Measurements from ENCODE around the gene NCKAP5.

The NCKAP5 gene

GRCh38 chr2:133374781-133375180 is 193.5 kb downstream of the NCKAP5 start:
- POLR2A ChIA-PET = no interaction called here
- TF ChIP-seq SUZ12 (IDR thresholded peaks at IDR 0.05) = no peak
- TF ChIP-seq NFRKB (IDR thresholded peaks at IDR 0.05) = no peak
- no peak for TF ChIP-seq ARNT (IDR thresholded peaks at IDR 0.05)
- no peak for TF ChIP-seq ELF4 (IDR thresholded peaks at IDR 0.05)
- no peak for TF ChIP-seq BHLHE40 (IDR thresholded peaks at IDR 0.05; ENCODE audit: borderline replicate concordance)
- no peak for TF ChIP-seq TARDBP (IDR thresholded peaks at IDR 0.05)
- no peak for TF ChIP-seq FOXA1 (IDR thresholded peaks at IDR 0.05)
- TF ChIP-seq FOXK2 (IDR thresholded peaks at IDR 0.05) = no peak
- TF ChIP-seq CTBP1 (IDR thresholded peaks at IDR 0.05; ENCODE audit: borderline replicate concordance) = no peak
- TF ChIP-seq HDGF (IDR thresholded peaks at IDR 0.05; ENCODE audit: borderline replicate concordance) = no peak
- TF ChIP-seq LEF1 (IDR thresholded peaks at IDR 0.05; ENCODE audit: borderline replicate concordance) = no peak
- no peak for TF ChIP-seq SP1 (IDR thresholded peaks at IDR 0.05)
- TF ChIP-seq L3MBTL2 (conservative IDR thresholded peaks at IDR 0.05) = no peak
- TF ChIP-seq, protein P1, sequence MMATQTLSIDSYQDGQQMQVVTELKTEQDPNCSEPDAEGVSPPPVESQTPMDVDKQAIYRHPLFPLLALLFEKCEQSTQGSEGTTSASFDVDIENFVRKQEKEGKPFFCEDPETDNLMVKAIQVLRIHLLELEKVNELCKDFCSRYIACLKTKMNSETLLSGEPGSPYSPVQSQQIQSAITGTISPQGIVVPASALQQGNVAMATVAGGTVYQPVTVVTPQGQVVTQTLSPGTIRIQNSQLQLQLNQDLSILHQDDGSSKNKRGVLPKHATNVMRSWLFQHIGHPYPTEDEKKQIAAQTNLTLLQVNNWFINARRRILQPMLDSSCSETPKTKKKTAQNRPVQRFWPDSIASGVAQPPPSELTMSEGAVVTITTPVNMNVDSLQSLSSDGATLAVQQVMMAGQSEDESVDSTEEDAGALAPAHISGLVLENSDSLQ (IDR thresholded peaks at IDR 0.05) = no peak
- TF ChIP-seq ZNF384 (IDR thresholded peaks at IDR 0.05) = no peak
- TF ChIP-seq FOXM1 (IDR thresholded peaks at IDR 0.05; ENCODE audit: borderline replicate concordance) = no peak
- CTCF ChIA-PET = no interaction called here
- no peak for DNase-seq (ENCODE audit: extremely low spot score)

GRCh38 chr2:133371286-133371685 is 197.0 kb downstream of the NCKAP5 start:
- ChIA-PET POLR2A (no interaction called here), CTCF (interaction anchor here (1.0 kb wide), 1 partner anchor 9 kb away, joined by 3 read pairs; no protein-coding TSS in a partner anchor)
- TF ChIP-seq NFRKB (IDR thresholded peaks at IDR 0.05) (no peak), TARDBP (IDR thresholded peaks at IDR 0.05) (no peak), HDGF (IDR thresholded peaks at IDR 0.05; ENCODE audit: borderline replicate concordance) (no peak), L3MBTL2 (conservative IDR thresholded peaks at IDR 0.05) (no peak), FOXM1 (IDR thresholded peaks at IDR 0.05; ENCODE audit: borderline replicate concordance) (no peak), BHLHE40 (IDR thresholded peaks at IDR 0.05; ENCODE audit: borderline replicate concordance) (no peak), LEF1 (IDR thresholded peaks at IDR 0.05; ENCODE audit: borderline replicate concordance) (no peak), ZNF384 (IDR thresholded peaks at IDR 0.05) (no peak), SP1 (IDR thresholded peaks at IDR 0.05) (no peak), FOXA1 (IDR thresholded peaks at IDR 0.05) (no peak), SUZ12 (IDR thresholded peaks at IDR 0.05) (no peak), CTBP1 (IDR thresholded peaks at IDR 0.05; ENCODE audit: borderline replicate concordance) (no peak)
- no peak for DNase-seq (ENCODE audit: extremely low spot score)

- CTCF ChIA-PET = interaction anchor here (1.0 kb wide), 1 partner anchor 10 kb away, joined by 3 read pairs; no protein-coding TSS in a partner anchor
- no peak for DNase-seq (ENCODE audit: extremely low spot score)
- POLR2A ChIA-PET = no interaction called here
- TF ChIP-seq FOXK2 (IDR thresholded peaks at IDR 0.05) (no peak), HDGF (IDR thresholded peaks at IDR 0.05; ENCODE audit: borderline replicate concordance) (no peak), SUZ12 (IDR thresholded peaks at IDR 0.05) (no peak), ARNT (IDR thresholded peaks at IDR 0.05) (no peak), FOXA1 (IDR thresholded peaks at IDR 0.05) (no peak), BHLHE40 (IDR thresholded peaks at IDR 0.05; ENCODE audit: borderline replicate concordance) (no peak), CTBP1 (IDR thresholded peaks at IDR 0.05; ENCODE audit: borderline replicate concordance) (no peak), NFRKB (IDR thresholded peaks at IDR 0.05) (no peak), ZNF384 (IDR thresholded peaks at IDR 0.05) (no peak), FOXM1 (IDR thresholded peaks at IDR 0.05; ENCODE audit: borderline replicate concordance) (no peak)
- TF ChIP-seq, protein P1 (IDR thresholded peaks at IDR 0.05) = no peak
These were observed 198.2 kb downstream of the NCKAP5 start for GRCh38 chr2:133369901-133370658.

GRCh38 chr2:133365117-133365516 is 203.1 kb downstream of the NCKAP5 start:
- TF ChIP-seq ELF4 (IDR thresholded peaks at IDR 0.05) (no peak), FOXM1 (IDR thresholded peaks at IDR 0.05; ENCODE audit: borderline replicate concordance) (no peak), TARDBP (IDR thresholded peaks at IDR 0.05) (no peak), LEF1 (IDR thresholded peaks at IDR 0.05; ENCODE audit: borderline replicate concordance) (no peak)
- DNase-seq (ENCODE audit: extremely low spot score) = no peak
- ChIA-PET POLR2A (no interaction called here), CTCF (no interaction called here)

- POLR2A ChIA-PET = no interaction called here
- TF ChIP-seq SUZ12 (IDR thresholded peaks at IDR 0.05) = no peak
- no peak for TF ChIP-seq SP1 (IDR thresholded peaks at IDR 0.05)
- no peak for TF ChIP-seq CTBP1 (IDR thresholded peaks at IDR 0.05; ENCODE audit: borderline replicate concordance)
- TF ChIP-seq HDGF (IDR thresholded peaks at IDR 0.05; ENCODE audit: borderline replicate concordance) = no peak
- TF ChIP-seq FOXM1 (IDR thresholded peaks at IDR 0.05; ENCODE audit: borderline replicate concordance) = no peak
- TF ChIP-seq LEF1 (IDR thresholded peaks at IDR 0.05; ENCODE audit: borderline replicate concordance) = no peak
- no peak for TF ChIP-seq ARNT (IDR thresholded peaks at IDR 0.05)
- no peak for TF ChIP-seq FOXA1 (IDR thresholded peaks at IDR 0.05)
- TF ChIP-seq BHLHE40 (IDR thresholded peaks at IDR 0.05; ENCODE audit: borderline replicate concordance) = no peak
- no peak for TF ChIP-seq FOXK2 (IDR thresholded peaks at IDR 0.05)
- TF ChIP-seq, protein P1 (IDR thresholded peaks at IDR 0.05) = no peak
- TF ChIP-seq NFRKB (IDR thresholded peaks at IDR 0.05) = no peak
- TF ChIP-seq ZNF384 (IDR thresholded peaks at IDR 0.05) = no peak
- no peak for TF ChIP-seq ELF4 (IDR thresholded peaks at IDR 0.05)
- TF ChIP-seq L3MBTL2 (conservative IDR thresholded peaks at IDR 0.05) = no peak
- DNase-seq (ENCODE audit: extremely low spot score) = no peak
- CTCF ChIA-PET = no interaction called here
These were observed 203.6 kb downstream of the NCKAP5 start for GRCh38 chr2:133364636-133365035.

GRCh38 chr2:133363884-133364283 is 204.4 kb downstream of the NCKAP5 start:
- TF ChIP-seq FOXA1 (IDR thresholded peaks at IDR 0.05) (no peak), SP1 (IDR thresholded peaks at IDR 0.05) (no peak), L3MBTL2 (conservative IDR thresholded peaks at IDR 0.05) (no peak)
- ChIA-PET POLR2A (no interaction called here), CTCF (no interaction called here)
- DNase-seq (ENCODE audit: extremely low spot score) = no peak

Data from HEK293T (cell line).